ENCODE results near the gene ZNF772.

DNA sequence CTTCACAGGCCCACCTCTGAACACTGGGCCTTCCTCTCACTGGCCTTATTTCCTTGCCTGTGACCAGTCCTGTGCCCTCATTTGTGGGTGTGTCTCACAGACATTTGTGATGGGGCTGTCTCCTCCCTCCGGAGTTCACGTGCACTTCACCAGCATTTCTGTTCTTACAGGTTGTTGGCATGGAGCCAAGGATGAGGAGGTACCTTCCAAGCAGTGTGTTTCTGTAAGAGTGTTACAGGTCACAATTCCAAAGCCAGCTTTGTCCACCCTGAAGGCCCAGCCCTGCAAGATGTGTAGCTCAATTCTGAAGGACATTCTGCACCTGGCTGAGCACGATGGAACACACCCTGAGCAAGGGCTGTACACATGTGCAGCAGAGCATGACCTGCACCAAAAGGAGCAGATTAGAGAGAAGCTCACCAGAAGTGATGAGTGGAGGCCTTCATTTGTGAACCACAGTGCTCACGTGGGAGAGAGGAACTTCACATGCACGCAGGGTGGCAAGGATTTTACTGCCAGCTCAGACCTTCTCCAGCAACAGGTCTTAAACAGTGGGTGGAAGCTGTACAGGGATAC, 34.2 kb downstream of the ZNF772 start:
- no peak for TF ChIP-seq POLR2AphosphoS5 (IDR thresholded peaks at IDR 0.05)
- TF ChIP-seq, protein P1, sequence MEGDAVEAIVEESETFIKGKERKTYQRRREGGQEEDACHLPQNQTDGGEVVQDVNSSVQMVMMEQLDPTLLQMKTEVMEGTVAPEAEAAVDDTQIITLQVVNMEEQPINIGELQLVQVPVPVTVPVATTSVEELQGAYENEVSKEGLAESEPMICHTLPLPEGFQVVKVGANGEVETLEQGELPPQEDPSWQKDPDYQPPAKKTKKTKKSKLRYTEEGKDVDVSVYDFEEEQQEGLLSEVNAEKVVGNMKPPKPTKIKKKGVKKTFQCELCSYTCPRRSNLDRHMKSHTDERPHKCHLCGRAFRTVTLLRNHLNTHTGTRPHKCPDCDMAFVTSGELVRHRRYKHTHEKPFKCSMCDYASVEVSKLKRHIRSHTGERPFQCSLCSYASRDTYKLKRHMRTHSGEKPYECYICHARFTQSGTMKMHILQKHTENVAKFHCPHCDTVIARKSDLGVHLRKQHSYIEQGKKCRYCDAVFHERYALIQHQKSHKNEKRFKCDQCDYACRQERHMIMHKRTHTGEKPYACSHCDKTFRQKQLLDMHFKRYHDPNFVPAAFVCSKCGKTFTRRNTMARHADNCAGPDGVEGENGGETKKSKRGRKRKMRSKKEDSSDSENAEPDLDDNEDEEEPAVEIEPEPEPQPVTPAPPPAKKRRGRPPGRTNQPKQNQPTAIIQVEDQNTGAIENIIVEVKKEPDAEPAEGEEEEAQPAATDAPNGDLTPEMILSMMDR (IDR thresholded peaks at IDR 0.05): no peak
- TF ChIP-seq POLR2A (IDR thresholded peaks at IDR 0.05): no peak

Data from transverse colon (tissue), 4 donors.